RWPE1 (cell line): ENCODE results near the gene VAC14.
A peak's percentile ranks its signal among the peaks of the same experiment; 100 is the strongest.

Source experiments
- CTCF ChIA-PET: fragments of 350-600 bp; sonication (Branson Sonifier 250); formaldehyde crosslinking; extraction: SDS; loops from one replicate; lab custom pipeline; 2021; lab: Yijun Ruan, JAX
- POLR2A ChIA-PET: fragments of 400-600 bp; formaldehyde crosslinking; extraction: SDS; loops from one replicate; lab custom pipeline; 2020; ENCODE audit warnings: antibody characterized with exemption; ENCODE audit not compliant: low non-redundant PET; lab: Yijun Ruan, JAX
- DNase-seq: peaks from one replicate; pipeline ENCODE4 v3.0.0; 2012; ENCODE audit warnings: low spot score
- H3K27ac ChIP-seq: fragments of 450-650 bp; 2 replicates; pipeline ENCODE4 v1.5.1; 2017
- TF ChIP-seq, protein P1 (sequence below): fragments of 450-650 bp; conservative IDR thresholded peaks from 2 replicates; pipeline ENCODE4 v1.5.1; 2017; ENCODE audit warnings: low read depth, mild to moderate bottlenecking

The VAC14 gene

DNA sequence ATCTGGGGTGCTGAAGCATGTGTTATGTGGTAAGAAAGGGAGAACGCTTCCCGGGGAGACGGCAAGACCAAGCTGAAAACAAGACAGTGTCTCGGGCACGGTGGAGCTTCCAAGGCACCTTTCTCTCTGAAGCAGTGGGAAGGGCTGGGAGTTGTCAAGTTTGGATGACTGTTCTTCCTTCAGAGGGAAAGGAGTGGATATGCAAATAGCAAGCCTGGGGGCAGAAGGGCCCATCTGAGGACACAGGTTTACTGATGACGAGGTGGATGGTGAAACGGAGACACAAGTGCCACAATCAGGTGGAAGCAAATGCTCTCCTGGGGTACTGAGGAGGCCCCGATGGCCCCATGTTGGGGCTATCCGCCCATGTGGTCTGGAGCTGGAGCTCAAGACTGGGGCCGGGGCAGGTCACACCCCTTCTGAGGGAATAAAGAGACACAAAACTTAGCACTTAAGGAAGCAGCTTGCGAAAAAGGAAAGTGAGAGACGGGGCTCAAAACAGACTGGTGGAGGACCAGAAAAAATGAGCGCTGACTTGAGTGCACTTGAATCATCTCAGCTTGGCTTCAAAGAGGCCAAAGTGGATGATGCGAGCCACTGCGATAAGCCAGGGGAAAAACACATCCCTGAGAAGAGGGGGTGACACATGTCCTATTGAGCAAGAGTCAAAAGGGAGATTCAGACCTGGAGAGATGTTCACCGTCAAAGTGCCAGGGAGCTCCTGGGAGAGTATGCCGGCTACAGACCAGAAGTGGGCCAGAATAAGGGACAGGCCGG, 80.3 kb downstream of the VAC14 start:
- H3K27ac ChIP-seq: peak overlapping the region; percentile 23
- CTCF ChIA-PET: no interaction called here
- POLR2A ChIA-PET: no interaction called here
- no peak for DNase-seq
- TF ChIP-seq, protein P1, sequence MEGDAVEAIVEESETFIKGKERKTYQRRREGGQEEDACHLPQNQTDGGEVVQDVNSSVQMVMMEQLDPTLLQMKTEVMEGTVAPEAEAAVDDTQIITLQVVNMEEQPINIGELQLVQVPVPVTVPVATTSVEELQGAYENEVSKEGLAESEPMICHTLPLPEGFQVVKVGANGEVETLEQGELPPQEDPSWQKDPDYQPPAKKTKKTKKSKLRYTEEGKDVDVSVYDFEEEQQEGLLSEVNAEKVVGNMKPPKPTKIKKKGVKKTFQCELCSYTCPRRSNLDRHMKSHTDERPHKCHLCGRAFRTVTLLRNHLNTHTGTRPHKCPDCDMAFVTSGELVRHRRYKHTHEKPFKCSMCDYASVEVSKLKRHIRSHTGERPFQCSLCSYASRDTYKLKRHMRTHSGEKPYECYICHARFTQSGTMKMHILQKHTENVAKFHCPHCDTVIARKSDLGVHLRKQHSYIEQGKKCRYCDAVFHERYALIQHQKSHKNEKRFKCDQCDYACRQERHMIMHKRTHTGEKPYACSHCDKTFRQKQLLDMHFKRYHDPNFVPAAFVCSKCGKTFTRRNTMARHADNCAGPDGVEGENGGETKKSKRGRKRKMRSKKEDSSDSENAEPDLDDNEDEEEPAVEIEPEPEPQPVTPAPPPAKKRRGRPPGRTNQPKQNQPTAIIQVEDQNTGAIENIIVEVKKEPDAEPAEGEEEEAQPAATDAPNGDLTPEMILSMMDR: no peak

DNA sequence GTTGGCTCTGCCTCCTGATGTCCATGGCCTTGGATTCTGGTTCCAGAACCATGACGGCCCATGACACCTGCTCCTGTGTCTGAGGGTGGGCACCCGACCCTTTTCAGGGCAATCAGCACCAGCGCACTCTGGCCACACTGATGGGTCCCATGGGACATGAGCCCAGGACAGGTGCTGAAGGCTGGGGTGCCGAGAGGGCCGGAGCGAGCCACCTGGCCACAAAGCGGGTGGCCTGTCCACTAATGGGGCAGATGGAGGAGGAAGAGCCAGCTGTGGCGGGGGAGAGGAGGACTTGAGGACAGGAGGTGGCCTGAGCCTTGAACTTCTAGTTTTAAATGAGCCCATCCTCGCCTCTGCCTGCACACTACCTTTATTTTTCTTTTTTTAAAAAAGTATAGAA, 83.9 kb downstream of the VAC14 start:
- TF ChIP-seq, protein P1: no peak
- CTCF ChIA-PET: no interaction called here
- POLR2A ChIA-PET: no interaction called here
- peak overlapping the region; percentile 100 for H3K27ac ChIP-seq
- no peak for DNase-seq

GRCh38 chr16:70715860-70716357, 85.0 kb downstream of the VAC14 start:
- POLR2A ChIA-PET: interaction anchor here (1.2 kb wide), 1 partner anchor 29 kb away, joined by 3 read pairs; no protein-coding TSS in a partner anchor
- CTCF ChIA-PET: interaction anchor here (0.7 to 1.9 kb wide), 4 partner anchors 22 to 37 kb away, joined by 3 to 11 read pairs (median 6); partner anchors contain the start of gene MTSS2
- TF ChIP-seq, protein P1: no peak
- DNase-seq: no peak
- H3K27ac ChIP-seq: peak overlapping the region; percentile 100

- peak; percentile 98 for DNase-seq
- POLR2A ChIA-PET: interaction anchor here (1.2 kb wide), 1 partner anchor 28 kb away, joined by 3 read pairs; no protein-coding TSS in a partner anchor
- CTCF ChIA-PET: interaction anchor here (0.6 to 1.9 kb wide), 8 partner anchors 20 to 64 kb away, joined by 3 to 11 read pairs (median 4); partner anchors contain the start of gene MTSS2
- TF ChIP-seq, protein P1: no peak; the same call in 1 of the 2 replicates
- H3K27ac ChIP-seq: peak overlapping the region; percentile 100
These were observed 85.7 kb downstream of the VAC14 start for GRCh38 chr16:70715055-70715858.

GRCh38 chr16:70714581-70715054, 86.3 kb downstream of the VAC14 start:
- ChIA-PET POLR2A (no interaction called here), CTCF (interaction anchor here (0.6 to 1.9 kb wide), 7 partner anchors 12 to 57 kb away, joined by 3 to 11 read pairs (median 5); partner anchors contain the start of gene MTSS2)
- H3K27ac ChIP-seq: peak overlapping the region; percentile 100
- no peak for DNase-seq
- TF ChIP-seq, protein P1: no peak

DNA sequence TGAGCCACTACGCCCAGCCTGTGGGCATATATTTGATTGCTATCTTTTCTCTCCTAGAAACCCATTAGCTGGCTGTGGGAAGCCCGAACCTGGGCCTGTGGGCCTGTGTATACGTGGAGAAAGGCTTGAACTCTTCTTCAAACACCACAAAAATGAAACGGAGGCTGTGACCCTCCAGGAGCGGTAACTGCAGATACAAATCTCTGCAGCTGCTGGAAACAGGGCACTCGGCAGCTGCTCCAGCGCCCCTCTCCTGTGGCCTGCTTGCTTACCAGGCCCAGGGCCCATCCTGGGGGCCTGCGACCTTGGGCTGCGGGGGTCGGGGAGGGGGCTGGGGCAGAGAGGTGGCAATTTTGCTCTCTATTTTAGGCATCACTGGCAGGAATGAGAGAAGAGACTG, 87.1 kb downstream of the VAC14 start:
- no peak for DNase-seq
- ChIA-PET POLR2A (no interaction called here), CTCF (interaction anchor here (0.7 to 1.9 kb wide), 2 partner anchors 11 to 25 kb away, joined by 4 to 11 read pairs; no protein-coding TSS in a partner anchor)
- H3K27ac ChIP-seq: peak overlapping the region; percentile 100
- TF ChIP-seq, protein P1: no peak
